ENCODE results near the gene CHCHD10.

CHCHD10 gene

DNA sequence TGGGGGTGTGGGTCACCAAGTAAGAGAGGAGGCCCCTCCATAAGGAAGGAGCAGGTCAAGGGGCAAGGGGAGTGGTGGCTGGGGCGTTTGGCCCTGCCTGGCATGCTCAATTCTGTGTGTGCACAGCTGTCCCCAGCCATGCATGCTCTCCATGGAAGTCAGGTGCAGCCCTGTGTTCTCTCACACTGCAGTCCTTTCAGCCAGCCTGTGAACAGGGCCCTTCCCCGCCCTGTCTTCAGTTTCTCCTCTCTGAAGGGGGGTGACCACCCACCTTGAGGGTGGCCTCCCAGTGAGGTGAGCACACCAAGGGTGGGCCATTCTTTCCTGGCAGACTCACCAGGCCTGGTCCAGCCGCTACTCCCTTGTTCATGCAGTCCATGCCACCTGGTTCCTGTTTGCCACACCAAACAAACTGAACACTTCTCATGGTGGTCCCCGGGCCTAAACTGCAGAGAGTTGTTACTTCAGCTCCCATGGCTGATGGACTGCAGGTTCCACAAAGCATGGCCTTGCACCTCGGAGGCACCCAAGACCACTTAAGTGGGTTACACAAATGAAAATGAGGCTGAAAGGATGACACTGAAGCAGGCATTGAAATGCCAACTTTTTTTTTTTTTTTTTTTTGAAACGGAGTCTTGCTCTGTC, 1.7 kb upstream of the CHCHD10 start:
- peak overlapping the region; percentile 85 for H3K4me3 Mint-ChIP-seq
- no peak for DNase-seq
- no peak overlapping the region for H3K27ac Mint-ChIP-seq
- H3K27me3 Mint-ChIP-seq = no peaks in the 10 kb centered on the region
- H3K9me3 Mint-ChIP-seq = no peaks in the 10 kb centered on the region
- peaks cover 40% of the 10 kb centered on the region for H3K4me1 Mint-ChIP-seq (ENCODE audit: low read depth)
- H3K36me3 Mint-ChIP-seq (ENCODE audit: low read depth) = peaks cover 23% of the 10 kb centered on the region

DNA sequence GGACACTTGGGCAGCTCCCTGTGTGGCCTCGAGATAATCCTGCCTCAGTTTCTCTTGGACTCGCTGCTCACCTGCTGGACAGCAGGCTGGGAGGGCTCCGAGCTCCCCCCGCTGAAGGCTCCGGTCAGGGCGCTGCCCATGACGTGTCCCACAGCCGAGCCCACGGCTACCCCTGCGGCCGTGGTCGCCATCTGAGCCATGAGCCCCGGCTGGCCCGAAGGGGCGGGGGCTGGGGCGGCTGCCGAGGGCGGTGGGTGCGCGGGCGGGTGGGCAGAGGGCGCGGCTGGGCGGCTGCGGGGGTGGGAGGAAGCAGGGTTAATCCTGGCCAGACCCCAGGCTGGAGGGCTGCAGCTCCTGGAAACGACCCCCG, 484 bp downstream of the CHCHD10 start:
- H3K4me3 Mint-ChIP-seq = peak overlapping the region; percentile 85
- peaks cover 54% of the 10 kb centered on the region for H3K4me1 Mint-ChIP-seq (ENCODE audit: low read depth)
- peak overlapping the region; percentile 88 for H3K27ac Mint-ChIP-seq
- peaks cover 33% of the 10 kb centered on the region for H3K36me3 Mint-ChIP-seq (ENCODE audit: low read depth)
- no peaks in the 10 kb centered on the region for H3K27me3 Mint-ChIP-seq
- no peak for DNase-seq
- no peaks in the 10 kb centered on the region for H3K9me3 Mint-ChIP-seq

DNA sequence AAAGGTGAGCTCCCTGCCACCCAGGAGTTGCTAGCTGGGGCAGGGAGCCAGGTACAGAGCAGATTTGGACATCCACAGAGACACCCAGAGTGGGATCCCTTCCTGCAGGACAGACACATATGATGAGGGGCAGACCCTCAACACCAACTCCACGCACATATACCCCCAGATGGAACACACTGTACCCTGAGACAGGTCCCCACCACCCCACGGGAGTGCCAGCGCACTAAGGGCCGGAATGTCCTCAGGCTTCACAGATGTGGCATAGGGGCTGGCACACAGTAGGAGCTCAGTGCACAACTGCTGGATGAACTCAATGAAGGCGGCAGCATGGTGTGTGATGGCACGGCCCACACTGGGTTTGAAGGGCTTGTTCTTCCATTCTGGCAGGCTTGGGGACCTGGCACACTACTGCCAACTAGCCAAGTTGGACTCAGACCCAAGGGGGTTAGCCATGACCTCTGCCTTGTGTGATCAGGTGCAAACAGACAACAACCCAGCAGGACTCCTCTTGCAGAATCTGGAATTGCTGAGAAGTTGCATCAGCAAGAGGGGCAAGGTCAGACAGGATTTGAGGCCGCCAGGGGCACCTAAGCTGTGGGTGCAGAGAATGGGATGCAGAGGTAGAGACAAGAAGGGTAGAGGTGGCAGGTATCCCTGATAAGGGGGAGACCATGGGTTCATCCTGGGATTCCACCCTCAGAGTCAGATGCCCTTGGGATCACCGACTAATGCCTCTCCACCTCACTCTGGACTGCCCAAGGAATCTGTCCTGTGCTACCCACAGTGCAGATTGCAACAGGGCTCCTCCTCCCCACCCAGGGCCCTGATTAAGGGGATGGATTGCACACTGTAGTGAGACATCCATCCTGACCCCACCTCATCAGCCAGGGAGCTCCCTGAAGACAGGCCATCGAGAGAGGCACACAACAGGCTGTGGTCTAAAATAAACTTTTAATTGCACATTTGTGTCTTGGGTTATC, 2.6 kb downstream of the CHCHD10 start:
- Mint-ChIP-seq H3K4me1 (ENCODE audit: low read depth) (peaks cover 45% of the 10 kb centered on the region), H3K27ac (peak overlapping the region; percentile 79), H3K9me3 (no peaks in the 10 kb centered on the region), H3K4me3 (peak overlapping the region; percentile 61), H3K36me3 (ENCODE audit: low read depth) (peaks cover 33% of the 10 kb centered on the region), H3K27me3 (no peaks in the 10 kb centered on the region)
- no peak for DNase-seq

DNA sequence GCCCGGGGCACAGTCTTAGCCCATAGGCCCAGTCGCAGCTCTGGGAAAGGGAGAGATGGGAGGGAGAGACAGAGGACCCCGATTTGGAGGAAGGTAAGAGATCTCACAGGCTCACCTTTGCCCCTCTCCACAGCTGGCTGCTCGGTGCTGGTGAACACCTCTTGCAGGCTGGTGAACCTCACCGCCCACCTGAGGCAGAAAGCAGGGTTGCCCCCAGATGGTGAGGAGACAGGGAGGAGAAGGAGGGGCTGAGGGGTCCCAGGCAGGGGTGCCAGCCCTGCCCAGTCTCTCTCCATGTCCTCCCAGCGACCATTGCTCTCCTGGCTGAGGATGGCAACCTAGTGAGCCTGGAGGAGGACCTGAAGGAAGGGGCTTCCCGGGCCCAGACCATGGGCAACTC, 3.8 kb downstream of the CHCHD10 start:
- DNase-seq = no peak
- H3K36me3 Mint-ChIP-seq (ENCODE audit: low read depth) = peaks cover 33% of the 10 kb centered on the region
- H3K27me3 Mint-ChIP-seq = no peaks in the 10 kb centered on the region
- H3K9me3 Mint-ChIP-seq = no peaks in the 10 kb centered on the region
- peaks cover 41% of the 10 kb centered on the region for H3K4me1 Mint-ChIP-seq (ENCODE audit: low read depth)
- H3K4me3 Mint-ChIP-seq = peak overlapping the region; percentile 68
- peak overlapping the region; percentile 81 for H3K27ac Mint-ChIP-seq

DNA sequence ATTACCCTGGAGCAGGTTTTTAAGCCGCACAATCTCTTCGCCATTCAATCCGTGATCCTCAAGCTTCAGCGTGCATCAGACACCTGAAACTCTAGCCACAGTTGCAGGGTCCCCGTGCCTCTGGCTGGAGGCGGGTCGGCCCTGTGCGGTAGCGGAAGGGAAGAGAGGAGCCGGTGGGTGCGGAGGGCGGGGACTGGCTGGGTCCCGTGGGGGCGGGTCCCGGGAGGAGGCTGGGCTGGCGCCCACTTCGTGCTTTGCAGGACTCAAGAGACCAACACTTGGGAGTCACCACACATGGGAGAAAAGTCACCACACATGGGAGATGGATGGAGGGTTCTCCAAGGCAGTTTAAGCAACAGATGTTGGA, 4.2 kb downstream of the CHCHD10 start:
- H3K9me3 Mint-ChIP-seq = no peaks in the 10 kb centered on the region
- H3K36me3 Mint-ChIP-seq (ENCODE audit: low read depth) = peaks cover 33% of the 10 kb centered on the region
- peak overlapping the region; percentile 68 for H3K4me3 Mint-ChIP-seq
- H3K4me1 Mint-ChIP-seq (ENCODE audit: low read depth) = peaks cover 41% of the 10 kb centered on the region
- no peaks in the 10 kb centered on the region for H3K27me3 Mint-ChIP-seq
- peak overlapping the region; percentile 81 for H3K27ac Mint-ChIP-seq
- peak; percentile 78 for DNase-seq

DNA sequence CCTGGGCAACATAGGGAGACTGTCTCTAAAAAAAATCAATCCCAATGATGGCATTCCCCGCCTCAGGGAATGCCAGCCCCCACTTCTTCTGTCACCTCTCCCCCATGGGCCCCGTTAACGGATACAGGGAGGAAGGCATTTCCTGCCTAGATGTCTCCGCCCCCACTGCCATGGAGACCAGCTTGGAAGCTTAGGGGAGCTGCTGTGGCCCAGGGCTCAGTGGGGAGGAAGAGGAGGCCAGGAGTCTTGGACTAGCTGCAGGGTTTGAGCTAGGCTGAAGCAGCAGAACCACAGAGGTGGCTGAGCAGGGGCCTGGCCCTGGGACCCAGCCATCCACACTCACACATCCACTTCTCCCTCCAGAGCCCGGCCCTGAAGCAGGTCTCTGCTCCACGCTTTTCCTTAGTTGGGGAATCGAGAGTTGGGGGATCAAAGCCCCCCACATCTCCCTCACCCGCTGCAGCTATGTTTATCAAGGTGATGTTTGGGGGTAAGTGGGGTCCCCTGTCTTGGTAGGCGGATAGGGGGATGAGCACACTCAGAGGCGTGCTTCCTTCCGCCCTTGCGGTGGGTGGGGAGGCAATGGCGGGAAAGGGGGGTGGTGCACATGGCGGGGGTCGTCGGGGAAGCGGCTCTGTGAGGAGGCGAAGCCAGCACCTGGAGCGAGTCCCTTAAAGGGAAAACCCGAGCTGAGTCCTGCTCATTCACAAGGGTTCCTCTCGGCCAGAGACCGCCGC, 4.8 kb downstream of the CHCHD10 start, which contains the start of gene C22orf15:
Gene C22orf15 (plus strand): TSS at position 149 of the 737 bp plus-strand sequence. CDS start 317 bp downstream, at position 466.
- Mint-ChIP-seq H3K27ac (peak within 1 kb of the TSS; percentile 81), H3K9me3 (no peaks in the 10 kb centered on the region), H3K27me3 (no peaks in the 10 kb centered on the region), H3K4me3 (peak within 1 kb of the TSS; percentile 68), H3K36me3 (ENCODE audit: low read depth) (peaks cover 33% of the 10 kb centered on the region), H3K4me1 (ENCODE audit: low read depth) (peaks cover 41% of the 10 kb centered on the region)
- peak; percentile 51 for DNase-seq

DNA sequence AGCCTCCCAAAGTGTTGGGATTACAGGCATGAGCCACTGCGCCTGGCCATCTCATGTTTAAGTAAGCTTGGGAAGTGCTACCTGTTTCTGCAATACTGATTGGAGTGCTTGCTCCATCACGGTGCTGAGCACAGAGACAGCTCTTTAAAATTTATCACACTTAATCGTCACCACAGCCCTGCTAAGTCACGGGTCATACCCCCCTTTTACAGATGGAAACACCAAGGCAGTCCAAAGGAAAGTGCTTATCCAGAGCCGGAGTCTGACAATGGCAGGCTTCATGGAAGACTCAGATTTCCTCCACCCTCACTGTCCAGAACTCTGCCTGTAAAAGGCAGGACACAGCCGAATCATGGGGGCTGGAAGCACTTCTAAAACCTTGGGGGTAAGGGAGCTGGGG, 7.7 kb downstream of the CHCHD10 start:
- Mint-ChIP-seq H3K4me1 (ENCODE audit: low read depth) (peaks cover 27% of the 10 kb centered on the region), H3K27ac (no peak overlapping the region), H3K9me3 (no peaks in the 10 kb centered on the region), H3K36me3 (ENCODE audit: low read depth) (peaks cover 16% of the 10 kb centered on the region), H3K4me3 (no peak overlapping the region), H3K27me3 (no peaks in the 10 kb centered on the region)
- no peak for DNase-seq

DNA sequence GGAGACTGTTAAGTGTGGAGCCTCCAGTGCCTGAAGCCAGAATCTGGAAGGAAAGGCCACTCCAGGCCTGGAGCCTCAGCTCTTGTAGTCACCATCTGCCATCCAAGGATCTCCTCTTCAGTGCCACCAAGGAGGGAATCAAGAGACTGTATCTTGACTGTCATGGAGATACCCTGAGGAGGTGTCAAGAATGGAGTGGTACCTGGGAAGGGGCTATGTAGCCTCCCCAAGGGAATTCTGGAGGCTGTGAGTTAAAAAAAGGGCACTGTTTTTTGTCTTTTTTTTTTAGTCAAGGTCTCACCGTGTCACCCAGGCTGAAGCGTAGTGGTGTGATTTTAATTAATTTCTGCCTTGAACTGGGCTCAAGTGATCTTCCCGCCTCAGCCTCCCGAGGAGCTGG, 8.2 kb downstream of the CHCHD10 start:
- Mint-ChIP-seq H3K27ac (no peak overlapping the region), H3K9me3 (no peaks in the 10 kb centered on the region), H3K4me3 (no peak overlapping the region), H3K36me3 (ENCODE audit: low read depth) (peaks cover 11% of the 10 kb centered on the region), H3K27me3 (no peaks in the 10 kb centered on the region), H3K4me1 (ENCODE audit: low read depth) (peaks cover 22% of the 10 kb centered on the region)
- no peak for DNase-seq

DNA sequence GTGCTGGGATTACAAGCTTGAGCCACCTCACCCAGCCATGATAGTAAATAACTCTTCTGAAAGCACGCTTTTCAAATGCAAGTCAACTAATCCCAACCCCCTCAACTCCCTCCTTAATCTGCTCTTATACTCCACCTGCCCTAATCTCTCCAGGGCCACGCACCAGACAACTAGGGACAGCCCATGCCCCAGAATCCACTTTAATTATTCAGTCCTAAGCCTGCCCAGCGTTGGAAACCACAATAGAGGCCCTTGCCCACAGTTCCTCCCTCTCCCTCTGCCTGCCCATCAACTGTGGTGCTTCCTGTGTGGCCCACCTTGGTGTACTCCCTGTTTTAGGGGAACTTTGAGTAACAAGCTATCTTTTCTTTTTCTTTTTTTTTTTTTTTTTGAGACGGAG, 10.9 kb downstream of the CHCHD10 start:
- H3K4me3 Mint-ChIP-seq = no peak overlapping the region
- no peak for DNase-seq
- no peaks in the 10 kb centered on the region for H3K9me3 Mint-ChIP-seq
- H3K27me3 Mint-ChIP-seq = no peaks in the 10 kb centered on the region
- H3K4me1 Mint-ChIP-seq (ENCODE audit: low read depth) = peaks cover 4% of the 10 kb centered on the region
- H3K27ac Mint-ChIP-seq = no peak overlapping the region
- no peaks in the 10 kb centered on the region for H3K36me3 Mint-ChIP-seq (ENCODE audit: low read depth)

DNA sequence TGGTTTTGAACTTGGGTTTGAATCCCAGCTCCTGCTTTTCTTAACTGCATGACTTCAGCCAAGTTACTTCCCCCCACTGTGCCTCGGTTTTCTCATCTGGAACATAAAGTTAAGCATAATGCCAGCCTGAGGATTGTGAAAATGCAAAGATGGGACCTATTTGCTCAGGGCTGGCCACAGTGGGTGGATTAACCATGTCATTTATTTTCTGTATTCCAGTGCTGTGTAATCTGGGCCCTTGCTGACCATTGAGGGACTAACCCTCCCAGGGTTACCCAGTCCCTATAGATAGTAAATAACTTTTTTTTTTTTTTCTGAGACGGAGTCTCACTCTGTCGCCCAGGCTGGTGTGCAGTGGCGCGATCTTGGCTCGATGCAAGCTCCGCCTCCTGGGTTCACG, 12.1 kb downstream of the CHCHD10 start:
- peaks cover 8% of the 10 kb centered on the region for H3K4me1 Mint-ChIP-seq (ENCODE audit: low read depth)
- no peak overlapping the region for H3K4me3 Mint-ChIP-seq
- no peak overlapping the region for H3K27ac Mint-ChIP-seq
- H3K36me3 Mint-ChIP-seq (ENCODE audit: low read depth) = no peaks in the 10 kb centered on the region
- H3K9me3 Mint-ChIP-seq = no peaks in the 10 kb centered on the region
- no peak for DNase-seq
- H3K27me3 Mint-ChIP-seq = no peaks in the 10 kb centered on the region

DNA sequence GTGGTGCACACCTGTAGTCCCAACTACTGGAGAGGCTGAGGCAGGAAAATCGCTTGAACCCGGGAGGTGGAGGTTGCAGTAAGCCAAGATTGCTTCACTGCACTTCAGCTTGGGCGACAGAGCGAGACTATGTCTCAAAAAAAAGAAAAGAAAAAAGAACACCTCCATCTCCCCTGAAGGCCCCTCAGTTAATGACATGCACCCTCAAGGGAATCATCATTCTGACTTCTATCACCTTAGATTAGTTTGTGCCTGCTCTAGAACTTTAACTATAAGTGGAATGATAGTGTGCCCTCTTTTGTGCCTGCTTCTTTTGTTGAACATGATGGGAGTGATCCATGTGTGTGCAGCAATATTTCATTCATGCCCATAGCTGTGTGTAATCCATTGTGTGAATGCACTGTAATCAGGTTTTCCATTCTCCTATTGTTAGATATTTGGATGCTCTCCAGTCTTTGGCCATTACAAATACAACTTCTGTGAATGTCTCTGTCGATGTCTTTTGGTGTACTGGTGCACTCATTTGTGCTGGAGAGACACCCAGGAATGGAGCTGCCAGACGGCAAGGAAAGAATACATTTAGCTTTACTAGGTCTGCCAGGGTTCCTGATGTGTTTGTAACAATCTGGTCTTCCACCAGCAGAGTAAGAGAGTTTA, 12.7 kb downstream of the CHCHD10 start:
- Mint-ChIP-seq H3K27ac (no peak overlapping the region), H3K4me1 (ENCODE audit: low read depth) (peaks cover 14% of the 10 kb centered on the region), H3K36me3 (ENCODE audit: low read depth) (peaks cover 4% of the 10 kb centered on the region), H3K27me3 (no peaks in the 10 kb centered on the region), H3K4me3 (no peak overlapping the region), H3K9me3 (no peaks in the 10 kb centered on the region)
- no peak for DNase-seq

DNA sequence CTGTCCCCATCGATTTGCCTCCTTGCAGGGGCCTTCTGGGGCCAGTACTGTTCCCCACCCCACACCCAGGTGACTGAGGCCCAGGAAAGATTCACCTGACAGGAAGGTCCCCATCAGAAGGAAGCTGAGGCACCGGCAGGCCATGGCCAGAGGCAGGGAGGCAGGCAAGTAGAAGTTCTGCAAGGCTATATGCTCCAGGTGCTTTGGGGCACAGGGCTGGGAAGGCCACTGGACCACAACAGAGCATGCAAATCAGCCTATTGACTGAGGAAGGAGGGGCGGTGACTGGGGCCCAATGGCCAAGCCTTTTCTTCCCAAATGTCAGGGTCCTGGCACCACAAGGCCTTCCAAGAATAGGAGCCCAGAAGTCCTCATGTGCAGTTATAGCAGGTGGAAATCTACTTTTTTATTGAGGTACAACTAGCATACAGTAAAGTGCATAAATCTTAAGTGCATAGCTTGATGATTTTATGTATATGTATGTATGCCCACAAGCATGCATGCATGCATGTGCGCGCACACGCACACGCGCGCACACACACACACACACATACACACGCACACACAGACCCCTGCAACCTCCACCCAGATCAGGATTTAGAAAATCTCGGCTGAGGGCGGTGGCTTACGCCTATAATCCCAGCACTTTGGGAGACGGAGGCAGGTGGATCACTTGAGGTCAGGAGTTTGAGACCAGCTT, 13.4 kb downstream of the CHCHD10 start, which contains the start of gene VPREB3:
Gene VPREB3 (minus strand): TSS at position 206 of the 700 bp plus-strand sequence. CDS start 62 bp downstream, at position 144.
- H3K4me1 Mint-ChIP-seq (ENCODE audit: low read depth) = peaks cover 19% of the 10 kb centered on the region
- DNase-seq = no peak
- no peak within 1 kb of the TSS for H3K4me3 Mint-ChIP-seq
- no peak within 1 kb of the TSS for H3K27ac Mint-ChIP-seq
- H3K9me3 Mint-ChIP-seq = no peaks in the 10 kb centered on the region
- peaks cover 4% of the 10 kb centered on the region for H3K36me3 Mint-ChIP-seq (ENCODE audit: low read depth)
- no peaks in the 10 kb centered on the region for H3K27me3 Mint-ChIP-seq

DNA sequence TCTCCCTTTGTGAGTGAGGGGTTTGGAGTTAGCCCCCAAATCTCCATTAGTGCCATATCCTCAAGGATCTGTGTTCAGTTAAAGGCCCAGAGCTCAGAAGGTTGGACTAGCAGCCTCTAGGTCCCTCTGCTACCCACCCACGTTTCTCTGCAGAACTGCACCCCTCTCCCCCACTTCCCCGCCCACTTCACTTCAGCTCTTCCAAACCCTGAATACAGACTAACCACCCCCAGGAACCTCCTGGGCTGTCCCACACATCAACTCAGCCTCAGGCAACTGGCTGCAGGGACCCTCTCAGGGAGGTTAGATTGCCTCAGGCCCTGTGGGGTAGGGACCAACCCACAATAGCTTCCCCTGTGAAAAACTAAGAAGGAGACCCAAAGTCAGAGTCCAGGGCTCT, 14.4 kb downstream of the CHCHD10 start:
- Mint-ChIP-seq H3K4me1 (ENCODE audit: low read depth) (peaks cover 19% of the 10 kb centered on the region), H3K4me3 (no peak overlapping the region)

More for the DNA sequence above, 14.4 kb downstream of the CHCHD10 start:
- no peaks in the 10 kb centered on the region for H3K27me3 Mint-ChIP-seq
- H3K9me3 Mint-ChIP-seq = no peaks in the 10 kb centered on the region
- DNase-seq = no peak
- H3K36me3 Mint-ChIP-seq (ENCODE audit: low read depth) = peaks cover 4% of the 10 kb centered on the region
- no peak overlapping the region for H3K27ac Mint-ChIP-seq
